Cardiac muscle cell (in vitro differentiated cells and primary cell): ENCODE data around the gene TPM4. TPM values are rescaled to one million over a fixed set of nuclear protein-coding genes. Genes with fewer than 3 reads are reported as not detected.

Experiments used
- DNase-seq, 2 donors: peaks; one replicate each; pipeline versions ENCODE4 v3.0.0 to v3.0.0-alpha.2; 2010 to 2017; ENCODE audit warnings: low read depth in 1 of 2, low spot score in 1 of 2
- H3K27ac ChIP-seq: fragments of 200-600 bp; sonication (generic); 2 replicates; pipeline ENCODE4 v1.5.1; 2016
- H3K27me3 ChIP-seq: fragments of 200-600 bp; sonication (generic); 2 replicates; pipeline ENCODE4 v1.6.0; 2016; ENCODE audit warnings: control low read depth
- H3K36me3 ChIP-seq: fragments of 200-600 bp; sonication (generic); 2 replicates; pipeline ENCODE4 v1.5.1; 2016; ENCODE audit warnings: control low read depth
- H3K4me1 ChIP-seq: fragments of 200-600 bp; sonication (generic); 2 replicates; pipeline ENCODE4 v1.8.1; 2017; ENCODE audit warnings: low read depth, mild to moderate bottlenecking, mixed run types
- H3K4me3 ChIP-seq: fragments of 200-600 bp; sonication (generic); 2 replicates; pipeline ENCODE4 v1.5.1; 2016; ENCODE audit warnings: mild to moderate bottlenecking
- H3K9me3 ChIP-seq: fragments of 200-600 bp; sonication (generic); 2 replicates; pipeline ENCODE4 v1.5.1; 2017; ENCODE audit warnings: low read depth, mild to moderate bottlenecking, control low read depth
- polyA plus RNA-seq: library from polyadenylated mRNA; unstranded; fragments of >200 nt; fragmentation: Nextera tagmentation; extraction: Ambion mirVana; gene quantifications from 2 replicates; pipeline ENCODE4 v1.2.1, GENCODE V29; 2016
- total RNA-seq: library from RNA; depleted of rRNA; stranded (reverse); fragments of >200 nt; gene quantifications from 2 replicates; pipeline ENCODE4 v1.2.3, GENCODE V29; 2016
- TF ChIP-seq, protein P1 (sequence below): IDR thresholded peaks from 2 replicates; pipeline ENCODE4 v1.5.1; 2012; ENCODE audit warnings: low read depth, mild to moderate bottlenecking, low read length

The TPM4 gene
- total and polyA plus RNA-seq, 2 experiments from 2014 or later = 118 to 268 TPM

DNA sequence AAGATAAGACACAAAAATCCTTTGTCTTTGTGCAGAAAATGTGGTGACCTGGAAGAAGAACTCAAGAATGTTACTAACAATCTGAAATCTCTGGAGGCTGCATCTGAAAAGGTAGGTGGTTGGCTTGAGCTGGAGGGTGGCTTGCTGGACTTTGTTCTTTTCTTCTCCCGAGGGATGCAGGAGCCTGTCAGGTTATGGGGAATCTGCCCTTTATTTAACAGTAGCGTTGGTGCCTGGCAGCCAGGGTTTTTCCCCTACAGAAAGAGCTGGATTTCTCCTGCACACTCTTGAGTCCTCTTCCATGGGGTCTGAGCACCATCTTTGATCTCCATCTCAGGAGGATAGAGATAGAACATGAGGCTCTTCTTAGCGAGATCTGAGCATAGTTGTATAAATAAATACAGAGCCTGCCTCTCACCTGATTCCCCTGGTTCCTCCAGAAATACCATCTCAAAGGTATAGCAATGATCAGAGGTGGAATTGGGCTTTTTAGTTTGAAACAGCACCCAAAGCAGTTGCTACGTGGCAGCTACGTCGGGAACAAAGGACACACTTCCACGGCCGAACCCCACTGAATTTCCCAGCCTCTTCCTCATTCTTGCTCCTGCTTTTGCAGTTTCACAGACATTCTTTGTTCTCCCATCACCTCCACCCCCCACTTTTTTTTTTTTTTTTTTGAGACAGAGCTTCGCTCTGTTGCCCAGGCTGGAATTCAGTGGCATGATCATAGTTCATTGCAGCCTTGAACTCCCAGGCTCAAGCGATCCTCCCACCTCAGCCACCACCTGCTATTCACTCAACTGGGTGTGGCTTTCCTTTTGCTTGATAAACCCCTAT lies 12.9 kb downstream of the TPM4 start:
- TF ChIP-seq, protein P1, sequence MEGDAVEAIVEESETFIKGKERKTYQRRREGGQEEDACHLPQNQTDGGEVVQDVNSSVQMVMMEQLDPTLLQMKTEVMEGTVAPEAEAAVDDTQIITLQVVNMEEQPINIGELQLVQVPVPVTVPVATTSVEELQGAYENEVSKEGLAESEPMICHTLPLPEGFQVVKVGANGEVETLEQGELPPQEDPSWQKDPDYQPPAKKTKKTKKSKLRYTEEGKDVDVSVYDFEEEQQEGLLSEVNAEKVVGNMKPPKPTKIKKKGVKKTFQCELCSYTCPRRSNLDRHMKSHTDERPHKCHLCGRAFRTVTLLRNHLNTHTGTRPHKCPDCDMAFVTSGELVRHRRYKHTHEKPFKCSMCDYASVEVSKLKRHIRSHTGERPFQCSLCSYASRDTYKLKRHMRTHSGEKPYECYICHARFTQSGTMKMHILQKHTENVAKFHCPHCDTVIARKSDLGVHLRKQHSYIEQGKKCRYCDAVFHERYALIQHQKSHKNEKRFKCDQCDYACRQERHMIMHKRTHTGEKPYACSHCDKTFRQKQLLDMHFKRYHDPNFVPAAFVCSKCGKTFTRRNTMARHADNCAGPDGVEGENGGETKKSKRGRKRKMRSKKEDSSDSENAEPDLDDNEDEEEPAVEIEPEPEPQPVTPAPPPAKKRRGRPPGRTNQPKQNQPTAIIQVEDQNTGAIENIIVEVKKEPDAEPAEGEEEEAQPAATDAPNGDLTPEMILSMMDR = no peak
- Histone ChIP-seq H3K4me1 (no peaks in the 10 kb centered on the region), H3K27me3 (no peaks in the 10 kb centered on the region), H3K27ac (no peak overlapping the region), H3K4me3 (no peak overlapping the region), H3K9me3 (no peaks in the 10 kb centered on the region), H3K36me3 (peaks cover 74% of the 10 kb centered on the region)
- DNase-seq = no peak

DNA sequence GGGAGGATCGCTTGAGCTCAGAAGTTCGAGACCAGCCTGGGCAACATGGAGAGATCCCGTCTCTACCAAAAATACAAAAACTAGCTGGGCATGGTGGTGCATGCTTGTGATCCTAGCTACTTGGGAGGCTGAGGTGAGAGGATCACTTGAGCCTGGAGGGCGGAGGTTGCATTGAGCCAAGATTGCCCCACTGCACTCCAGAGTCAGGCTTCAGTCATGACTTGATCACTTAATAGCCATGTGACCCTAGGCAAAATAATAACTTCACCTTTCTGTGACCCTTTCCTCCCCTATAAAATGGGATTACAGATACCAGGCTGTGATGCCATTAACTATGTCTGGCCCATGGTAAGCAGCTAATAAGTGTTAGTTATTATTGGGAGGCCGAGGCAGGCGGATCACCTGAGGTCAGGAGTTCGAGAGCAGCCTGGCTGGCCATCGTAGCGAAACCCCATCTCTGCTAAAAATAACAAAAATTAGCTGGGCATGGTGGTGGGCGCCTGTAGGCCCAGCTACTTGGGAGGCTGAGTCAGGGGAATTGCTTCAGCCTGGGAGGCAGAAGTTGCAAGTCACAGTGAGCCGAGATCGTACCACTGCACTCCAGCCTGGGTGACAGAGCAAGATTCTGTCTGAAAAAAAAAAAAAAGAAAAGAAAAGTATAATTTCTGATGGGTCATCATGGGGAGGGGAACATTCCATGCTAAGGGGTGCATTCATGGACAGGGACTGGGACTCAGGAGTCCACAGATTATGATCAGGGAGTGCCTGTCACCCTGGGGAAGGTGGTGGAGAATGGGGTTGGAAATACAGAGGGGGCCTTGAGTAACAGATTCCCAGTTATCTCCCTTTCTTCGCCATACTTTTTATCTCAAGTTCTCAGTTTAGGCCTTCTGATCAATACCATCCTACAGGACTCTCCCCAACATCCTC lies 15.5 kb downstream of the TPM4 start:
- Histone ChIP-seq H3K9me3 (no peaks in the 10 kb centered on the region), H3K4me3 (no peak overlapping the region), H3K27me3 (no peaks in the 10 kb centered on the region), H3K36me3 (peaks cover 77% of the 10 kb centered on the region), H3K27ac (no peak overlapping the region), H3K4me1 (no peaks in the 10 kb centered on the region)
- DNase-seq = no peak
- TF ChIP-seq, protein P1 = no peak

DNA sequence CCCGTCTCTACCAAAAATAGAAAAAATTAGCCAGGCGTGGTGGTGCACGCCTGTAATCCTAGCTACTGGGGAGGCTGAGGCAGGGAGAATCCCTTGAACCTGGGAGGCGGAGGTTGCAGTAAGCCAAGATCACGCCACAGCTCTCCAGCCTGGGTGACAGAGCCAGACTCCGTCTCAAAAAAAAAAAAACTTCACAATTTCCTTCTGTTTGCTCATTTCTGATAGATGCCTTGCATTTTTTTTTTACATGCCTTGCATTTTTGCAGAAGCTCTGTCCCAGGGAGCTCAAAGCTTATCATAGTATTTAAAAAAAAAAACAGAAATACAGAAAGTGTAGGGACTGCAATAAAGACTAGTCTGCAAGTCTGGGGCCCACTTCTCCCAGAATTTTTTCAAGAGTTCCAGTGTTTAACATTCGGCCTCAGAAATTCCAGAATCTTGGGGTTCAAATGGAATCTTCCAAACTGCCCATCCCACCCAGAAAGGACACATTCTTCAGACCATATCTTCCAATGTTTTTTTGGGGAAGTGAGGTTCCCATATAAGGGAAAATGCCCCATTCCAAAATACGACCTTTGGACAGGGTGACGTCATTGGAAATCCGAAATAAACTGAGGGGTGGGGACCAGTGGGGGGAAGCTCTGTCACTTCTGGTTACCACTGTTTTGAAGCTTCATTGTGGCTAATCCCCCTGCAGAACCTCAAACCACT lies 18.2 kb downstream of the TPM4 start:
- DNase-seq = peak in 1 of 2 donors; percentile 51
- peaks cover 62% of the 10 kb centered on the region for H3K36me3 ChIP-seq
- no peaks in the 10 kb centered on the region for H3K4me1 ChIP-seq
- H3K27me3 ChIP-seq = no peaks in the 10 kb centered on the region
- TF ChIP-seq, protein P1 = no peak
- no peak overlapping the region for H3K4me3 ChIP-seq
- H3K9me3 ChIP-seq = no peaks in the 10 kb centered on the region
- H3K27ac ChIP-seq = peak overlapping the region; percentile 66

DNA sequence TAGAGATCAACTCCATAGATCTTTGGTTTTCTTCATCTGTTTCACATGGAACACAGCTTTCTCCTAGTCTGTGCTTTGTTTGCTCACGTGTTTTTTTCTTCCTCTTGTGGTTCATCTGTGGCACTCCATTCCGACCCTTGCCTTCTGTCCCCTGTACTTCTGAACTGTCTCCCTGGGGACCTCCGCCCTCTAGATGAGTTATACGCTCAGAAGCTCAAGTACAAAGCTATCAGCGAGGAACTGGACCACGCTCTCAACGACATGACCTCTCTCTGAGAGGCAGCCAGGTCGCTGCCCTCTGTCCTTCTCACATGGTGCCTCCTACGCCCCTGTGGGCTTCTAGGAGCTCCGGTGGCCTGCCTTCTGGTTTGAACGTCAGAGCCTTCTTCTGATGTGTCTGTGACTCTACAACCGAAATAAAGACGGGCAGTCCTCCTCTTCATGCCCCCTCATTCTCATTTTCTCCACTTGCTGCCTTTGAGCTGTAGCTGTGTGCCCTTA lies 18.8 kb downstream of the TPM4 start:
- no peak for DNase-seq
- no peaks in the 10 kb centered on the region for H3K9me3 ChIP-seq

More for the DNA sequence above, 18.8 kb downstream of the TPM4 start:
- TF ChIP-seq, protein P1 = no peak
- Histone ChIP-seq H3K4me1 (no peaks in the 10 kb centered on the region), H3K4me3 (no peak overlapping the region), H3K27ac (peak overlapping the region; percentile 66), H3K27me3 (no peaks in the 10 kb centered on the region), H3K36me3 (peaks cover 68% of the 10 kb centered on the region)
